H1 (cell line): Measurements from ENCODE around the gene SYNRG. TPM values are rescaled to one million over a fixed set of nuclear protein-coding genes. Genes with fewer than 3 reads are reported as not detected.

Experiments
- CTCF ChIA-PET: fragments of 300-600 bp; sonication (Branson Sonifier 250); formaldehyde crosslinking; loops from one replicate; lab custom pipeline; 2021; ENCODE audit not compliant: partially characterized antibody; lab: Charles Lee
- POLR2A ChIA-PET: fragments of 300-600 bp; sonication (Branson Sonifier 250); formaldehyde crosslinking; loops from one replicate; lab custom pipeline; 2021; ENCODE audit warnings: inconsistent platforms; ENCODE audit not compliant: partially characterized antibody; lab: Charles Lee
- DNase-seq, 2 experiments: peaks; one replicate each; pipeline versions ENCODE4 v3.0.0 to v3.0.0-alpha.2; 2010 to 2022; ENCODE audit warnings: low spot score in 2 of 2, low read depth in 1 of 2, mixed read lengths in 1 of 2
- FAIRE-seq: peaks from 2 replicates; lab custom pipeline; 2011; peaks lifted over from hg19 to GRCh38; lab: Jason Lieb, UNC
- H2AFZ ChIP-seq: 2 replicates; pipeline ENCODE4 v1.8.1; 2012; ENCODE audit warnings: low read length, inconsistent platforms
- H2AK5ac ChIP-seq: 2 replicates; pipeline ENCODE4 v1.6.1; 2013; ENCODE audit warnings: low read depth, low read length
- H2BK120ac ChIP-seq: replicated peaks from 2 replicates; pipeline ENCODE3; 2013; ENCODE audit warnings: low read depth, low read length, inconsistent platforms
- H2BK12ac ChIP-seq: 2 replicates; pipeline ENCODE4 v1.6.1; 2013; ENCODE audit warnings: low read depth, low read length
- H2BK15ac ChIP-seq: 2 replicates; pipeline ENCODE4 v1.6.1; 2013; ENCODE audit warnings: low read length
- H2BK20ac ChIP-seq: 2 replicates; pipeline ENCODE4 v1.6.1; 2013; ENCODE audit warnings: low read length
- H2BK5ac ChIP-seq: 2 replicates; pipeline ENCODE4 v1.6.1; 2013; ENCODE audit warnings: low read depth, low read length
- H3K14ac ChIP-seq: 2 replicates; pipeline ENCODE4 v1.6.1; 2013; ENCODE audit warnings: inconsistent platforms; ENCODE audit not compliant: insufficient read length
- H3K18ac ChIP-seq: 2 replicates; pipeline ENCODE4 v1.6.1; 2013; ENCODE audit warnings: low read length; ENCODE audit errors: extremely low read depth
- H3K23ac ChIP-seq: 2 replicates; pipeline ENCODE4 v1.6.1; 2013; ENCODE audit warnings: inconsistent platforms; ENCODE audit not compliant: insufficient read length
- H3K23me2 ChIP-seq: 2 replicates; pipeline ENCODE4 v1.6.1; 2013; ENCODE audit warnings: low read depth, low read length
- H3K27ac ChIP-seq: 2 replicates; pipeline ENCODE4 v1.6.1; 2011; ENCODE audit warnings: low read depth, low read length, inconsistent platforms
- H3K27me3 ChIP-seq, 4 experiments: replicated peaks in 1 of 4; 1 replicate in 1 of 4; 2 replicates in 3 of 4; pipeline versions ENCODE4 v1.6.1 to v1.8.1; 2011 to 2013; ENCODE audit warnings: low read length in 3 of 4, mild to moderate bottlenecking in 3 of 4, inconsistent platforms in 2 of 4, mixed read lengths in 2 of 4, moderate library complexity in 1 of 4; ENCODE audit not compliant: control insufficient read depth in 3 of 4, insufficient read depth in 3 of 4; ENCODE audit errors: extremely low read depth in 1 of 4
- H3K36me3 ChIP-seq, 4 experiments: 2 replicates each; pipeline versions ENCODE4 v1.6.1 to v1.8.1; 2011 to 2013; ENCODE audit warnings: mild to moderate bottlenecking in 4 of 4, low read length in 3 of 4, moderate library complexity in 2 of 4, control low read depth in 1 of 4, inconsistent platforms in 1 of 4; ENCODE audit not compliant: insufficient read depth in 4 of 4, control insufficient read depth in 2 of 4
- H3K4ac ChIP-seq: replicated peaks from 2 replicates; pipeline ENCODE3; 2013; ENCODE audit warnings: low read length, low read depth, mixed read lengths, inconsistent platforms; ENCODE audit not compliant: insufficient read length
- H3K4me1 ChIP-seq, 4 experiments: replicated peaks in 1 of 4; 1 replicate in 1 of 4; 2 replicates in 3 of 4; pipeline versions ENCODE4 v1.6.1 to v1.8.1; 2011 to 2013; ENCODE audit warnings: low read length in 3 of 4, inconsistent platforms in 2 of 4, mixed read lengths in 1 of 4; ENCODE audit not compliant: insufficient read depth in 4 of 4, control insufficient read depth in 3 of 4
- H3K4me2 ChIP-seq, 2 experiments: 2 replicates each; pipeline versions ENCODE4 v1.6.1 to v1.8.1; 2011 to 2013; ENCODE audit warnings: low read depth in 2 of 2, low read length in 2 of 2, control low read depth in 1 of 2, inconsistent platforms in 1 of 2, mild to moderate bottlenecking in 1 of 2; ENCODE audit not compliant: insufficient read depth in 1 of 2
- H3K4me3 ChIP-seq, 4 experiments: fragments of 200-600, 300-600 bp in 1 of 4; sonication (generic), shearing (Covaris generic), sonication (Bioruptor Twin) in 1 of 4; 2 replicates each; pipeline versions ENCODE4 v1.5.1 to v1.8.1; 2011 to 2016; ENCODE audit warnings: low read length in 4 of 4, low read depth in 3 of 4, control low read depth in 2 of 4, inconsistent platforms in 2 of 4, mild to moderate bottlenecking in 2 of 4, mixed read lengths in 1 of 4, moderate library complexity in 1 of 4; ENCODE audit not compliant: insufficient read depth in 2 of 4; ENCODE audit errors: extremely low read depth in 1 of 4
- H3K56ac ChIP-seq: replicated peaks from 2 replicates; pipeline ENCODE3; 2013; ENCODE audit warnings: low read depth, mild to moderate bottlenecking, mixed read lengths, low read length, inconsistent platforms; ENCODE audit not compliant: insufficient read length
- H3K79me1 ChIP-seq: 2 replicates; pipeline ENCODE4 v1.6.1; 2013; ENCODE audit warnings: low read depth, low read length, control low read depth
- H3K79me2 ChIP-seq, 2 experiments: 2 replicates each; pipeline versions ENCODE4 v1.6.1 to v1.8.1; 2012 to 2013; ENCODE audit warnings: low read length in 2 of 2, mild to moderate bottlenecking in 2 of 2, inconsistent platforms in 1 of 2; ENCODE audit not compliant: insufficient read depth in 2 of 2, control insufficient read depth in 1 of 2
- H3K9ac ChIP-seq, 4 experiments: replicated peaks in 1 of 4; 1 replicate in 1 of 4; 2 replicates in 3 of 4; pipeline versions ENCODE4 v1.6.1 to v1.8.1; 2011 to 2013; ENCODE audit warnings: low read depth in 3 of 4, low read length in 3 of 4, control low read depth in 2 of 4, mild to moderate bottlenecking in 2 of 4, moderate library complexity in 2 of 4, inconsistent platforms in 1 of 4; ENCODE audit errors: extremely low read depth in 1 of 4
- H3K9me3 ChIP-seq, 2 experiments: 2 replicates each; pipeline versions ENCODE4 v1.6.1 to v1.8.1; 2012 to 2013; ENCODE audit warnings: mild to moderate bottlenecking in 2 of 2, moderate library complexity in 2 of 2, control low read depth in 1 of 2, inconsistent platforms in 1 of 2, low read depth in 1 of 2, low read length in 1 of 2, mixed read lengths in 1 of 2; ENCODE audit not compliant: insufficient read depth in 2 of 2
- H4K20me1 ChIP-seq, 2 experiments: replicated peaks in 1 of 2; 2 replicates each; pipeline versions ENCODE3 to v1.8.1; 2011 to 2013; ENCODE audit warnings: inconsistent platforms in 2 of 2, low read length in 2 of 2, mild to moderate bottlenecking in 1 of 2; ENCODE audit not compliant: insufficient read depth in 2 of 2, control insufficient read depth in 1 of 2
- H4K5ac ChIP-seq: 2 replicates; pipeline ENCODE4 v1.6.1; 2013; ENCODE audit warnings: low read length, low read depth, mixed read lengths, inconsistent platforms; ENCODE audit not compliant: insufficient read length
- H4K8ac ChIP-seq: 2 replicates; pipeline ENCODE4 v1.8.0; 2013; ENCODE audit warnings: mild to moderate bottlenecking, moderate library complexity, low read length, inconsistent platforms; ENCODE audit not compliant: insufficient read depth; ENCODE audit errors: extremely low read depth
- H4K91ac ChIP-seq: replicated peaks from 2 replicates; pipeline ENCODE3; 2013; ENCODE audit warnings: low read length, mixed read lengths, inconsistent platforms; ENCODE audit not compliant: insufficient read length
- CTBP2 ChIP-seq: IDR thresholded peaks from 2 replicates; pipeline ENCODE4 v1.7.0; 2011; ENCODE audit warnings: borderline replicate concordance, mild to moderate bottlenecking, moderate library complexity, mixed read lengths, low read length; ENCODE audit not compliant: insufficient read depth, insufficient read length
- HDAC6 ChIP-seq: IDR thresholded peaks from one replicate; pipeline ENCODE4 v1.7.1; 2012; ENCODE audit warnings: low read depth, mild to moderate bottlenecking, inconsistent platforms, low read length, moderate library complexity
- SP4 ChIP-seq: IDR thresholded peaks from 2 replicates; pipeline ENCODE4 v1.6.1; 2012; ENCODE audit warnings: low read length, inconsistent platforms
- TCF12 ChIP-seq: IDR thresholded peaks from 2 replicates; pipeline ENCODE4 v1.6.1; 2011; ENCODE audit warnings: low read depth, mild to moderate bottlenecking, low read length
- WGBS, 2 experiments: shearing (Covaris generic) in 1 of 2; methylation state at CpG; one replicate each; pipeline versions ENCODE4 v1.1.6 to v1.1.7; 2013 to 2015; ENCODE audit warnings: low lambda C conversion rate in 2 of 2, mixed read lengths in 2 of 2, inconsistent platforms in 1 of 2, low coverage in 1 of 2, missing lambda C conversion rate in 1 of 2; ENCODE audit not compliant: insufficient replicate concordance in 2 of 2, insufficient coverage in 1 of 2, insufficient read length in 1 of 2; ENCODE audit errors: extremely low coverage in 1 of 2, missing lambda C conversion rate in 1 of 2; 5-methylcytosine and 5-hydroxymethylcytosine counted together
- long read RNA-seq, 2 experiments: library from RNA in 1 of 2; library from capped mRNA in 1 of 2; stranded (forward); transcript quantifications; one replicate each; pipeline ENCODE4 v2.0.0, GENCODE V29; 2021; ENCODE audit warnings: inconsistent platforms in 1 of 2
- polyA minus RNA-seq, 3 experiments: library from RNA; depleted of rRNA, polyadenylated mRNA; stranded (reverse); fragments of >200 nt; gene quantifications; 1 replicate in 2 of 3; 2 replicates in 1 of 3; pipeline ENCODE4 v1.2.3, GENCODE V29; 2011
- polyA plus RNA-seq, 7 experiments: library from polyadenylated mRNA; depleted of rRNA in 3 of 7; stranded (reverse) in 5 of 7; unstranded in 2 of 7; fragments of >200 nt in 5 of 7; fragments of 200-250 nt in 2 of 7; gene quantifications; 1 replicate in 5 of 7; 2 replicates in 1 of 7; 4 replicates in 1 of 7; pipeline versions ENCODE4 v1.2.1 to v1.2.3, GENCODE V29; 2011 to 2013; ENCODE audit warnings: missing spikeins in 2 of 7, mixed read lengths in 2 of 7
- total RNA-seq: library from RNA; stranded (reverse); fragmentation: NEBNext Ultra II Directional; extraction: Animal tissue kit (Norgen Biotek cat#: 25700); gene quantifications from 2 replicates; pipeline ENCODE4 v1.2.1, GENCODE V29; 2021
- TF ChIP-seq, protein P1 (sequence below): IDR thresholded peaks from 2 replicates; pipeline ENCODE4 v1.6.1; 2012; ENCODE audit warnings: low read length, inconsistent platforms

The SYNRG gene
- total RNA-seq (28.6 and 31.7 TPM in 2 replicates), polyA plus RNA-seq (2011; rRNA removed) (7.4 and 7.7 TPM in 2 replicates), polyA minus RNA-seq (2011; rRNA and poly(A)+ RNA removed) (33.8 and 43.6 TPM in 2 replicates)
- polyA plus RNA-seq (2011; cell fraction: cytosol; rRNA removed) = 8.7 TPM
- polyA plus RNA-seq (2011; cell fraction: nucleus; rRNA removed) = 15.1 TPM
- polyA plus RNA-seq (2012, experiment 1 of 2) = 12.9 to 18.6 TPM (median 13.7 TPM) in 4 replicates
- polyA plus RNA-seq (2012, experiment 2 of 2) = 1.0 TPM
- polyA plus RNA-seq (2013, experiment 1 of 2) = 14.3 TPM
- 13.9 TPM for polyA plus RNA-seq (2013, experiment 2 of 2)
- 8.2 TPM for polyA minus RNA-seq (2011; cell fraction: cytosol; rRNA and poly(A)+ RNA removed)
- 23.0 TPM for polyA minus RNA-seq (2011; cell fraction: nucleus; rRNA and poly(A)+ RNA removed)
- long read RNA-seq, experiment 1, partial matches to known transcripts = 6 of 16 reads
- long read RNA-seq, experiment 1, other reads (novel, unspliced or antisense) = 10 of 16 reads
- long read RNA-seq, experiment 2, partial matches to known transcripts = 1 of 1 reads
- long read RNA-seq, experiment 2, other reads (novel, unspliced or antisense) = 0 of 1 reads

GRCh38 chr17:37609170-37610040 is at the start of gene SYNRG:
Gene SYNRG (minus strand): TSS chr17:37609418. CDS start chr17:37609355, 63 bp downstream.
- H4K91ac ChIP-seq = no peak within 1 kb of the TSS
- H2BK20ac ChIP-seq = no peak within 1 kb of the TSS
- peak within 1 kb of the TSS; percentile 13 to 86 (median 66) for H3K9ac ChIP-seq
- CTCF ChIA-PET = interaction anchor here (0.7 to 3.2 kb wide), 8 partner anchors 9 to 238 kb away, joined by 3 to 9 read pairs (median 4); no protein-coding TSS in a partner anchor
- no peaks in the 10 kb centered on the region for H4K20me1 ChIP-seq
- H3K4ac ChIP-seq = no peak within 1 kb of the TSS
- H4K5ac ChIP-seq = peak within 1 kb of the TSS; percentile 83
- H2BK15ac ChIP-seq = no peak within 1 kb of the TSS
- peak within 1 kb of the TSS; percentile 63 to 93 (median 79) for H3K4me3 ChIP-seq
- H2BK12ac ChIP-seq = no peak within 1 kb of the TSS
- peaks cover 0 to 5% (median 2%) of the 10 kb centered on the region in 4 experiments; a peak in 3 of 7 replicates for H3K4me1 ChIP-seq
- no peak within 1 kb of the TSS for H2AK5ac ChIP-seq
- H2AFZ ChIP-seq = peak within 1 kb of the TSS; percentile 7; the same call in 1 of the 2 replicates
- no peak within 1 kb of the TSS for H2BK120ac ChIP-seq
- 5% methylated on average over 53 of the region's 60 CpGs; no CpG with 5 or more reads in 1 of the 2 experiments for WGBS, 2 experiments
- H3K9me3 ChIP-seq = no peaks in the 10 kb centered on the region
- H3K23ac ChIP-seq = no peak within 1 kb of the TSS
- no peak within 1 kb of the TSS for H3K14ac ChIP-seq
- peak within 1 kb of the TSS; percentile 74; the same call in 1 of the 2 replicates for H3K27ac ChIP-seq
- peaks cover 0 to 20% (median 3%) of the 10 kb centered on the region in 4 experiments; a peak in 6 of 8 replicates for H3K36me3 ChIP-seq
- H3K56ac ChIP-seq = peak within 1 kb of the TSS; percentile 52
- no peaks in the 10 kb centered on the region for H3K79me1 ChIP-seq
- POLR2A ChIA-PET = interaction anchor here (0.6 to 3.1 kb wide), 29 partner anchors 9 to 1778 kb away, joined by 3 to 15 read pairs (median 4); partner anchors contain the start of genes DDX52 and MRM1
- H4K8ac ChIP-seq = peak within 1 kb of the TSS; percentile 81; the same call in 1 of the 2 replicates
- H3K4me2 ChIP-seq = peak within 1 kb of the TSS; percentile 62 to 72
- FAIRE-seq = no peak
- H2BK5ac ChIP-seq = peak within 1 kb of the TSS; percentile 56; the same call in 1 of the 2 replicates
- peaks cover 4 to 12% of the 10 kb centered on the region in 2 experiments; a peak in 2 of 4 replicates for H3K79me2 ChIP-seq
- peak; percentile 87 to 99 for DNase-seq
- peak within 1 kb of the TSS; percentile 53 for H3K18ac ChIP-seq
- H3K27me3 ChIP-seq = no peaks in the 10 kb centered on the region
- no peaks in the 10 kb centered on the region for H3K23me2 ChIP-seq
- TF ChIP-seq TCF12 = no peak
- TF ChIP-seq HDAC6 = no peak
- TF ChIP-seq, protein P1, sequence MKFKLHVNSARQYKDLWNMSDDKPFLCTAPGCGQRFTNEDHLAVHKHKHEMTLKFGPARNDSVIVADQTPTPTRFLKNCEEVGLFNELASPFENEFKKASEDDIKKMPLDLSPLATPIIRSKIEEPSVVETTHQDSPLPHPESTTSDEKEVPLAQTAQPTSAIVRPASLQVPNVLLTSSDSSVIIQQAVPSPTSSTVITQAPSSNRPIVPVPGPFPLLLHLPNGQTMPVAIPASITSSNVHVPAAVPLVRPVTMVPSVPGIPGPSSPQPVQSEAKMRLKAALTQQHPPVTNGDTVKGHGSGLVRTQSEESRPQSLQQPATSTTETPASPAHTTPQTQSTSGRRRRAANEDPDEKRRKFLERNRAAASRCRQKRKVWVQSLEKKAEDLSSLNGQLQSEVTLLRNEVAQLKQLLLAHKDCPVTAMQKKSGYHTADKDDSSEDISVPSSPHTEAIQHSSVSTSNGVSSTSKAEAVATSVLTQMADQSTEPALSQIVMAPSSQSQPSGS = no peak
- no peak for TF ChIP-seq CTBP2
- TF ChIP-seq SP4 = peak; percentile 74
